HCT116 (cell line): ENCODE measurements around the gene KDM7A. TPM values are rescaled to one million over a fixed set of nuclear protein-coding genes. Genes with fewer than 3 reads are reported as not detected.

Source experiments
- ATAC-seq: fragments of 200-7000 bp; cut with Tn5 transposase; 2 replicates; pipeline ENCODE4 v1.9.1; 2020; ENCODE audit warnings: mild to moderate bottlenecking, moderate library complexity
- BruUV-seq: library from RNA; stranded (reverse); fragments of 400-500 nt; replicated peaks from 2 replicates; lab custom pipeline; 2021; lab: Mats Ljungman, UMichigan
- CTCF ChIA-PET: fragments of 300-600 bp; sonication (Branson Sonifier 250); formaldehyde crosslinking; loops from one replicate; lab custom pipeline; 2021; ENCODE audit warnings: antibody characterized with exemption; lab: Charles Lee
- POLR2A ChIA-PET: fragments of 300-600, 350-600 bp; sonication (Branson Sonifier 250); formaldehyde crosslinking; loops from one replicate; lab custom pipeline; 2021; ENCODE audit warnings: antibody characterized with exemption; lab: Charles Lee
- RAD21 ChIA-PET, 2 experiments: fragments of 300-600 bp; sonication (Branson Sonifier 250); formaldehyde crosslinking; loops; one replicate each; lab custom pipeline; 2023; ENCODE audit warnings: low total read pairs in 2 of 2; ENCODE audit not compliant: uncharacterized antibody in 2 of 2, unreplicated experiment in 2 of 2, low non-redundant PET in 1 of 2; lab: Charles Lee
- DNase-seq: peaks from one replicate; pipeline ENCODE4 v3.0.0-alpha.2; 2010; ENCODE audit warnings: low read depth, low spot score
- H2AFZ ChIP-seq: fragments of 200-600 bp; shearing (Covaris generic), sonication (generic); 2 replicates; pipeline ENCODE4 v1.6.1; 2017; ENCODE audit warnings: low read depth, mixed run types, mixed read lengths, antibody characterized with exemption, low read length; ENCODE audit not compliant: poor library complexity, severe bottlenecking
- H3K27ac ChIP-seq: 2 replicates; pipeline ENCODE4 v1.5.1; 2012; ENCODE audit warnings: low read depth, low read length
- H3K27me3 ChIP-seq: fragments of 200-600 bp; sonication (generic); 2 replicates; pipeline ENCODE4 v1.6.1; 2016; ENCODE audit warnings: mixed run types, low read length, mixed read lengths; ENCODE audit not compliant: insufficient read depth
- H3K36me3 ChIP-seq, 2 experiments: fragments of 200-500 bp in 1 of 2; fragments of 200-600 bp in 1 of 2; sonication (Bioruptor generic) in 1 of 2; sonication (generic) in 1 of 2; 2 replicates each; pipeline versions ENCODE4 v1.5.1 to v1.6.1; 2014 to 2016; ENCODE audit warnings: low read length in 2 of 2, inconsistent platforms in 1 of 2, mixed read lengths in 1 of 2, mixed run types in 1 of 2; ENCODE audit not compliant: insufficient read depth in 2 of 2, control insufficient read depth in 1 of 2
- H3K4me1 ChIP-seq, 2 experiments: fragments of 200-600 bp in 1 of 2; sonication (generic) in 1 of 2; 2 replicates each; pipeline versions ENCODE4 v1.5.1 to v1.6.1; 2012 to 2017; ENCODE audit warnings: low read length in 2 of 2, inconsistent platforms in 1 of 2, mild to moderate bottlenecking in 1 of 2, mixed read lengths in 1 of 2, mixed run types in 1 of 2, moderate library complexity in 1 of 2; ENCODE audit not compliant: insufficient read depth in 2 of 2, control insufficient read depth in 1 of 2
- H3K4me2 ChIP-seq: fragments of 200-600 bp; sonication (generic); 2 replicates; pipeline ENCODE4 v1.6.1; 2017; ENCODE audit warnings: mixed run types, low read length, mixed read lengths
- H3K4me3 ChIP-seq, 2 experiments: fragments of 200-600 bp in 1 of 2; sonication (generic) in 1 of 2; replicated peaks in 1 of 2; 2 replicates each; pipeline ENCODE4 v1.5.1; 2011 to 2016; ENCODE audit warnings: low read length in 2 of 2, control low read depth in 1 of 2, low read depth in 1 of 2, mild to moderate bottlenecking in 1 of 2, mixed read lengths in 1 of 2, mixed run types in 1 of 2
- H3K79me2 ChIP-seq: fragments of 200-600 bp; sonication (generic); 2 replicates; pipeline ENCODE4 v1.6.1; 2017; ENCODE audit warnings: mild to moderate bottlenecking, mixed run types, low read length, moderate library complexity, mixed read lengths; ENCODE audit not compliant: insufficient read depth
- H3K9ac ChIP-seq: fragments of 200-600 bp; sonication (generic); 2 replicates; pipeline ENCODE4 v1.6.1; 2016; ENCODE audit warnings: low read length, mixed read lengths
- H3K9me2 ChIP-seq: fragments of 200-600 bp; sonication (generic), shearing (Covaris generic); 2 replicates; pipeline ENCODE4 v1.6.1; 2017; ENCODE audit warnings: mixed run types, mild to moderate bottlenecking, moderate library complexity; ENCODE audit not compliant: insufficient read depth
- H3K9me3 ChIP-seq, 2 experiments: fragments of 200-500 bp in 1 of 2; fragments of 200-600 bp in 1 of 2; sonication (Bioruptor generic) in 1 of 2; sonication (generic) in 1 of 2; 2 replicates each; pipeline ENCODE4 v1.6.1; 2014 to 2017; ENCODE audit warnings: low read length in 2 of 2, mixed read lengths in 2 of 2, inconsistent platforms in 1 of 2, low read depth in 1 of 2, mild to moderate bottlenecking in 1 of 2, mixed run types in 1 of 2, moderate library complexity in 1 of 2; ENCODE audit not compliant: control insufficient read depth in 1 of 2, insufficient read depth in 1 of 2
- H4K20me1 ChIP-seq: fragments of 200-600 bp; sonication (generic), shearing (Covaris generic); 2 replicates; pipeline ENCODE4 v1.6.1; 2017; ENCODE audit warnings: mixed run types, mild to moderate bottlenecking, moderate library complexity; ENCODE audit not compliant: insufficient read depth
- ATF3 ChIP-seq: IDR thresholded peaks from 2 replicates; pipeline ENCODE4 v1.6.1; 2012
- CBX3 ChIP-seq: IDR thresholded peaks from 2 replicates; pipeline ENCODE4 v1.6.1; 2012; ENCODE audit warnings: low read depth
- CEBPB ChIP-seq: IDR thresholded peaks from 2 replicates; pipeline ENCODE4 v1.6.1; 2012; ENCODE audit warnings: low read depth
- CTCF ChIP-seq, 3 experiments: fragments of 200-600 bp in 1 of 3; sonication (generic) in 1 of 3; IDR thresholded peaks in 2 of 3; conservative IDR thresholded peaks in 1 of 3; 2 replicates each; pipeline ENCODE4 v1.5.1; 2012 to 2017; ENCODE audit warnings: low read depth in 2 of 3, low read length in 2 of 3, antibody characterized with exemption in 1 of 3, borderline replicate concordance in 1 of 3, control low read depth in 1 of 3, mild to moderate bottlenecking in 1 of 3, mixed read lengths in 1 of 3, mixed run types in 1 of 3, moderate library complexity in 1 of 3; ENCODE audit not compliant: insufficient read depth in 1 of 3
- EGR1 ChIP-seq: IDR thresholded peaks from 2 replicates; pipeline ENCODE4 v1.6.1; 2012; ENCODE audit warnings: low read depth
- ELF1 ChIP-seq: IDR thresholded peaks from 2 replicates; pipeline ENCODE4 v1.6.1; 2012; ENCODE audit warnings: low read depth, borderline replicate concordance
- EZH2 ChIP-seq: fragments of 200-600 bp; sonication (generic); IDR thresholded peaks from 2 replicates; pipeline ENCODE4 v1.6.1; 2017; ENCODE audit warnings: antibody characterized with exemption, mixed run types
- EZH2phosphoT487 ChIP-seq: fragments of 200-600 bp; IDR thresholded peaks from 2 replicates; pipeline ENCODE4 v1.6.1; 2018; ENCODE audit warnings: antibody characterized with exemption, borderline replicate concordance
- MAX ChIP-seq: IDR thresholded peaks from 2 replicates; pipeline ENCODE4 v1.6.1; 2012
- POLR2A ChIP-seq: IDR thresholded peaks from 2 replicates; pipeline ENCODE4 v1.7.0; 2011; ENCODE audit warnings: borderline replicate concordance; ENCODE audit not compliant: insufficient read depth, insufficient read length; ENCODE audit errors: extremely low read depth
- POLR2AphosphoS5 ChIP-seq: IDR thresholded peaks from 2 replicates; pipeline ENCODE4 v1.6.1; 2011; ENCODE audit warnings: mild to moderate bottlenecking, low read depth, low read length, moderate library complexity
- REST ChIP-seq: IDR thresholded peaks from 2 replicates; pipeline ENCODE4 v1.6.1; 2012; ENCODE audit warnings: low read depth
- SIN3A ChIP-seq: IDR thresholded peaks from 2 replicates; pipeline ENCODE4 v1.6.1; 2012; ENCODE audit warnings: low read depth
- SP1 ChIP-seq: IDR thresholded peaks from 2 replicates; pipeline ENCODE4 v1.6.1; 2012; ENCODE audit warnings: low read depth
- TCF7L2 ChIP-seq: IDR thresholded peaks from 2 replicates; pipeline ENCODE4 v1.7.0; 2011; ENCODE audit warnings: borderline replicate concordance, inconsistent platforms; ENCODE audit not compliant: insufficient read depth, insufficient read length; ENCODE audit errors: extremely low read depth
- YY1 ChIP-seq: IDR thresholded peaks from 2 replicates; pipeline ENCODE4 v1.6.1; 2011; ENCODE audit warnings: low read length, low read depth, moderate library complexity, mild to moderate bottlenecking; ENCODE audit not compliant: insufficient replicate concordance; ENCODE audit errors: extremely low read depth
- ZFX ChIP-seq: fragments of 450-650 bp; IDR thresholded peaks from 2 replicates; pipeline ENCODE4 v1.6.1; 2017
- ZNF274 ChIP-seq: fragments of 200-500 bp; sonication (Bioruptor generic); IDR thresholded peaks from 2 replicates; pipeline ENCODE4 v1.6.1; 2014; ENCODE audit warnings: mild to moderate bottlenecking, low read depth, low read length, inconsistent platforms
- intact Hi-C: fragments of 100-400 bp; cut with micrococcal nuclease; formaldehyde crosslinking; loops from 2 replicates; pipeline ENCODE4 v1.10.0; 2022
- total RNA-seq: library from RNA; stranded (reverse); gene quantifications from one replicate; pipeline ENCODE4 v1.2.1, GENCODE V29; 2021; ENCODE audit not compliant: unreplicated experiment

The KDM7A gene
- total RNA-seq, 1 experiment from 2014 or later: 11.6 TPM

GRCh38 chr7:140061607-140061930 is 115.2 kb downstream of the KDM7A start:
- no TSS peak for BruUV-seq
- Histone ChIP-seq H3K4me1 (peaks cover 25 to 54% of the 10 kb centered on the region in 2 experiments), H3K27me3 (no peaks in the 10 kb centered on the region), H3K9me2 (no peaks in the 10 kb centered on the region), H3K4me3 (peak overlapping the region; percentile 52 to 67), H3K9me3 (no peaks in the 10 kb centered on the region), H3K4me2 (peak overlapping the region; percentile 92), H3K27ac (no peak overlapping the region), H4K20me1 (no peaks in the 10 kb centered on the region), H3K36me3 (0 out of 4 replicates have a peak, but pooled peaks cover 0 to 3% of the 10 kb centered on the region in 2 experiments), H3K79me2 (peaks cover 12% of the 10 kb centered on the region; the same call in 1 of the 2 replicates), H3K9ac (peak overlapping the region; percentile 66), H2AFZ (no peak overlapping the region)
- no peak for DNase-seq
- RAD21 ChIA-PET: no interaction called here
- no peak for ATAC-seq
- intact Hi-C loops: loop anchor here (5.0 kb wide), 1 partner anchor 116 kb away; the partner anchor contains the start of gene KDM7A
- POLR2A ChIA-PET: no interaction called here
- no peak for TF ChIP-seq MAX
- no peak for TF ChIP-seq YY1
- no peak for TF ChIP-seq ATF3
- TF ChIP-seq POLR2AphosphoS5: no peak
- no peak for TF ChIP-seq CTCF (IDR thresholded peaks at IDR 0.05 in 2 of 3, conservative IDR thresholded peaks at IDR 0.05 in 1 of 3; ENCODE audit: borderline replicate concordance in 1 of 3, insufficient read depth in 1 of 3, low read depth in 2 of 3, low read length in 2 of 3)
- no peak for TF ChIP-seq ZNF274
- TF ChIP-seq ELF1: no peak
- TF ChIP-seq EGR1: no peak
- no peak for TF ChIP-seq REST
- no peak for TF ChIP-seq SP1
- TF ChIP-seq TCF7L2: no peak
- no peak for TF ChIP-seq EZH2phosphoT487
- no peak for TF ChIP-seq CBX3
- no peak for TF ChIP-seq POLR2A
- TF ChIP-seq EZH2: no peak
- TF ChIP-seq ZFX: no peak
- no peak for TF ChIP-seq CEBPB
- TF ChIP-seq SIN3A: no peak
- CTCF ChIA-PET: no interaction called here
